HG02938 (cell line): ENCODE results near the gene SERPINB2.
"Not testable (repeated sequence)": the region's sequence is repeated elsewhere in the genome, so short reads cannot be mapped to it uniquely, and the experiment has no call there.

Experiments used
- ATAC-seq: cut with Tn5 transposase; IDR thresholded peaks from one replicate; pipeline ENCODE4 v1.9.1; 2021; ENCODE audit warnings: mild to moderate bottlenecking, moderate library complexity; ENCODE audit not compliant: unreplicated experiment

SERPINB2 gene

DNA sequence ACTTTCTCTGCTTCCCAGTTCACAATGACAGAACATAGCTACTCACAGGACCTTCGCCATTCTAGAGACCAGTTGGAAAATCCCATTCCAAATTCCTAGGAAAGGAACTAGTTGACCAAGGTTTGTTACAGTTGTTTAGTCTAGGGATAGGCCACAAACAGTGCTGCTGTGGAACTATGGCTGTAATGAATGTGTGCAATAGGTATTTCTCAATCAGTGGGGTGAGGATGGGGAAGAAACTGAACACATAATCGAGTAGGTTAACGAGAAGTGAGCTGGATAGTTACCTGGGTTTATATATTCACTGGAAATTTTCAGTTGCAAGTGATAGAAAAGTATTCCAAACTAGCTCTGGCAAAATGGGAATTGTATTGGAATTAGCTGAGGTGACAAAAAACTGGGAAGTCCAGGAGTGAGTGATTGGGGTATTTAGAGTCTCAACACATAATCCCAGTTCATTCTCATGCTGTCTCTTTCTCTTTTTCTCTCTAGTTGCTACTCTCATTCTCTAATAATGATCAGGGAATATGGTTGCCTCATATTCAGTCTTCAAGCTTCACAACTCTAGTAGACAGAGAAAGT lies 43.4 kb downstream of the SERPINB2 start:
- ATAC-seq, result no peak

- peak; percentile 98 for ATAC-seq
Measured at GRCh38 chr18:63936156-63936931, 48.8 kb downstream of the SERPINB2 start.

DNA sequence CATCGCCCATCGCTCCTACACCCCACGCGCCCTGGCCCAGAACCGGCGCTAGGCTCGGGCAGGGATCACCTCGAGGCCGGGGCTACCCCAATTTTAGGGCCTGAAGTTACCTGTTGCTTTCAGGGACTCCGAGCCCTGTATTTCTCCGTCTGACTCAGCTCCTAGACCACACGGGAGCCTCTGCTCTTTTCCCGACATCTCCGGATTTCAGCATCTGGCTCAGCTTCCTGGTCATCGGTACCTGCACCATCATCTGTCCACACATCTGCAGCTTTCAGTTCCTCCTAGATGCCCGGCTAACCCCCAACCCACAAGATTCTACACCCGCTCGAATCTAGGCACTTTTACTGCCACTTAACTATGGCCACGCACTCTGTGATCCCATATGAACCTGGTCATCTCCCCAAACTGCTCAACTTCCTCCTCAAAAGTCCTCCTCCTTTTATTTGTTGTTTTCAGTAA lies 49.5 kb downstream of the SERPINB2 start:
- peak; percentile 13 for ATAC-seq

DNA sequence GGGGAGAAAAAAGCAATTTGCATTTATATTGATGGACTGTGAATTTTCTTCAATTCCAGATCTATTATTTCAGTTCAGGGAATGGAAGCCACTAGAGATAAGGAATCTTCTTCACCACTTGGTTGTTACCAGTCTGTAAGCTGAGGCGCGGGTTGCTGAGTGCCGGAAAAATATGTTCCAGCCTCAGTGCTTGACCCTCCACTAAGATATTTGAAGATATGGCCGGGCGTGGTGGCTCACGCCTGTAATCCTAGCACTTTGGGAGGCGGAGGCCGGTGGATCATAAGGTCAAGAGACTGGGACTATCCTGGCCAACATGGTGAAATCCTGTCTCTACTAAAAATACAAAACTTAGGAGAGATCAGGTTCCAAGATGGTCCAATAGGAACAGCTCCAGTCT lies 52.5 kb downstream of the SERPINB2 start:
- ATAC-seq, result no peak

DNA sequence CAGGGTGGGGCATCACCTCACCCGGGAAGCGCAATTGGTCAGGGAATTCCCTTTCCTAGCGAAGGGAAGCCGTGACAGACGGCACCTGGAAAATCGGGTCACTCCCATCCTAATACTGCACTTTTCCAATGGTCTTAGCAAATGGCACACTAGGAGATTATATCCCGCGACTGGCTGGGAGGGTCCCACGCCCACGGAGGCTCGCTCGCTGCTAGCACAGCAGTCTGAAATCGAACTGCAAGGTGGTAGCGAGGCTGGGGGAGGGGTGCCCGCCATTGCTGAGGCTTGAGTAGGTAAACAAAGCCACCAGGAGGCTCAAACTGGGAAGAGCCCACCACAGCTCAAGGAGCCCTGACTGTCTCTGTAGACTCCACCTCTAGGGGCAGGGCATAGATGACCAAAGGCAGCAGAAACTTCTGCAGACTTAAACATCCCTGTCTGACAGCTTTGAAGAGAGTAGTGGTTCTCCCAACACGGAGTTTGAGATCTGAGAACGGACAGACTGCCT lies 53.1 kb downstream of the SERPINB2 start:
- ATAC-seq, result not testable (repeated sequence)

GRCh38 chr18:63947051-63947790 lies 59.7 kb downstream of the SERPINB2 start:
- ATAC-seq, result no peak

GRCh38 chr18:63949068-63949737 lies 61.7 kb downstream of the SERPINB2 start, which contains the start of gene HMSD:
TSS of gene HMSD (plus strand) at chr18:63949301. CDS start at chr18:63953456, 4,155 bp downstream.
- ATAC-seq, result peak; percentile 73

- ATAC-seq, result peak; percentile 58
Measured at GRCh38 chr18:63951302-63951705, 63.8 kb downstream of the SERPINB2 start.
